IMR-90 (cell line): ENCODE results near the gene ABHD17A. TPM values are rescaled to one million over a fixed set of nuclear protein-coding genes. Genes with fewer than 3 reads are reported as not detected.

Experiments used
- ATAC-seq: fragments of 200-7000 bp; cut with Tn5 transposase; 2 replicates; pipeline ENCODE4 v1.9.1; 2020; ENCODE audit warnings: low read depth, mild to moderate bottlenecking, moderate library complexity
- BruUV-seq: library from RNA; stranded (reverse); fragments of 400-500 nt; replicated peaks from 2 replicates; lab custom pipeline; 2021; lab: Mats Ljungman, UMichigan
- CTCF ChIA-PET: fragments of 300-600 bp; formaldehyde crosslinking; extraction: SDS; loops from one replicate; lab custom pipeline; 2021; ENCODE audit warnings: antibody characterized with exemption; lab: Yijun Ruan, JAX
- POLR2A ChIA-PET: fragments of 300-600 bp; sonication (Branson Sonifier 250); formaldehyde crosslinking; loops from one replicate; lab custom pipeline; 2022; ENCODE audit warnings: antibody characterized with exemption; ENCODE audit not compliant: unreplicated experiment; lab: Charles Lee
- DNase-seq: peaks from one replicate; pipeline ENCODE4 v3.0.0; 2013
- H2AFZ ChIP-seq: replicated peaks from 2 replicates; pipeline ENCODE3; 2013; ENCODE audit warnings: low read length, mild to moderate bottlenecking; ENCODE audit not compliant: poor library complexity
- H2AK5ac ChIP-seq: 2 replicates; pipeline ENCODE4 v1.6.1; 2013; ENCODE audit warnings: low read depth, low read length, inconsistent platforms
- H2AK9ac ChIP-seq: replicated peaks from 2 replicates; pipeline ENCODE3; 2013; ENCODE audit warnings: mild to moderate bottlenecking, low read depth, low read length, moderate library complexity; ENCODE audit not compliant: poor library complexity
- H2BK120ac ChIP-seq: 2 replicates; pipeline ENCODE4 v1.6.1; 2013; ENCODE audit warnings: low read depth, low read length, inconsistent platforms
- H2BK15ac ChIP-seq: 3 replicates; pipeline ENCODE4 v1.6.1; 2013; ENCODE audit warnings: low read depth, low read length, inconsistent platforms
- H2BK20ac ChIP-seq: 2 replicates; pipeline ENCODE4 v1.6.1; 2013; ENCODE audit warnings: low read depth, mild to moderate bottlenecking, inconsistent platforms, low read length, moderate library complexity
- H2BK5ac ChIP-seq: 2 replicates; pipeline ENCODE4 v1.6.1; 2013; ENCODE audit warnings: mild to moderate bottlenecking, low read depth, low read length, inconsistent platforms; ENCODE audit not compliant: poor library complexity, severe bottlenecking
- H3K14ac ChIP-seq: replicated peaks from 2 replicates; pipeline ENCODE4 v1.6.1; 2013; ENCODE audit warnings: low read depth, low read length, inconsistent platforms
- H3K18ac ChIP-seq: 2 replicates; pipeline ENCODE4 v1.6.1; 2013; ENCODE audit warnings: low read depth, low read length, control low read depth
- H3K23ac ChIP-seq: 2 replicates; pipeline ENCODE4 v1.6.1; 2013; ENCODE audit warnings: low read depth, low read length, inconsistent platforms
- H3K27ac ChIP-seq: 2 replicates; pipeline ENCODE4 v1.5.1; 2013; ENCODE audit warnings: mild to moderate bottlenecking, control low read depth, low read length; ENCODE audit not compliant: insufficient read depth
- H3K27me3 ChIP-seq: 2 replicates; pipeline ENCODE4 v1.6.1; 2013; ENCODE audit warnings: low read length; ENCODE audit not compliant: control insufficient read depth, insufficient read depth
- H3K36me3 ChIP-seq: 2 replicates; pipeline ENCODE4 v1.6.1; 2013; ENCODE audit warnings: low read length, mixed read lengths; ENCODE audit not compliant: control insufficient read depth, insufficient read depth
- H3K4ac ChIP-seq: 2 replicates; pipeline ENCODE4 v1.6.1; 2013; ENCODE audit warnings: low read depth, low read length, inconsistent platforms
- H3K4me1 ChIP-seq: 2 replicates; pipeline ENCODE4 v1.6.1; 2013; ENCODE audit warnings: low read length, mixed read lengths; ENCODE audit not compliant: control insufficient read depth, insufficient read depth
- H3K4me2 ChIP-seq: 2 replicates; pipeline ENCODE4 v1.6.1; 2013; ENCODE audit warnings: low read depth, mild to moderate bottlenecking, control low read depth, low read length, moderate library complexity
- H3K4me3 ChIP-seq: 2 replicates; pipeline ENCODE4 v1.5.1; 2013; ENCODE audit warnings: low read depth, mild to moderate bottlenecking, control low read depth, low read length, moderate library complexity; ENCODE audit not compliant: insufficient read depth
- H3K56ac ChIP-seq: 2 replicates; pipeline ENCODE4 v1.6.1; 2013; ENCODE audit warnings: low read length, inconsistent platforms; ENCODE audit not compliant: insufficient read depth; ENCODE audit errors: extremely low read depth
- H3K79me1 ChIP-seq, 2 experiments: 2 replicates each; pipeline ENCODE4 v1.6.1; 2013; ENCODE audit warnings: low read length in 2 of 2, inconsistent platforms in 1 of 2, low read depth in 1 of 2
- H3K9ac ChIP-seq: 2 replicates; pipeline ENCODE4 v1.6.1; 2013; ENCODE audit warnings: low read depth, low read length, control low read depth
- H3K9me1 ChIP-seq: 2 replicates; pipeline ENCODE4 v1.6.1; 2013; ENCODE audit warnings: low read length, inconsistent platforms; ENCODE audit not compliant: insufficient read depth
- H3K9me3 ChIP-seq: 2 replicates; pipeline ENCODE4 v1.6.1; 2013; ENCODE audit warnings: low read length; ENCODE audit not compliant: control insufficient read depth, insufficient read depth
- H4K20me1 ChIP-seq: 2 replicates; pipeline ENCODE4 v1.6.1; 2013; ENCODE audit warnings: low read length, inconsistent platforms; ENCODE audit not compliant: insufficient read depth
- H4K5ac ChIP-seq: 2 replicates; pipeline ENCODE4 v1.6.1; 2013; ENCODE audit warnings: mild to moderate bottlenecking, low read depth, low read length, control low read depth
- H4K8ac ChIP-seq, 2 experiments: 2 replicates each; pipeline ENCODE4 v1.6.1; 2013; ENCODE audit warnings: low read depth in 2 of 2, low read length in 2 of 2, control low read depth in 1 of 2, inconsistent platforms in 1 of 2
- H4K91ac ChIP-seq: 2 replicates; pipeline ENCODE4 v1.6.1; 2013; ENCODE audit warnings: low read depth, low read length, inconsistent platforms; ENCODE audit not compliant: insufficient read depth
- BHLHE40 ChIP-seq: fragments of 150-350 bp; IDR thresholded peaks from 2 replicates; pipeline ENCODE4 v1.6.1; 2016; ENCODE audit warnings: mild to moderate bottlenecking, low read depth, low read length
- CEBPB ChIP-seq: IDR thresholded peaks from 2 replicates; pipeline ENCODE4 v1.6.1; 2012; ENCODE audit warnings: low read depth, low read length, improper control_type of control experiment
- CHD1 ChIP-seq: IDR thresholded peaks from 2 replicates; pipeline ENCODE4 v1.6.1; 2012; ENCODE audit warnings: low read depth, low read length, improper control_type of control experiment
- ELK1 ChIP-seq: fragments of 150-350 bp; IDR thresholded peaks from 2 replicates; pipeline ENCODE4 v1.6.1; 2016; ENCODE audit warnings: low read depth, mild to moderate bottlenecking, low read length, moderate library complexity, borderline replicate concordance
- FOS ChIP-seq: fragments of 150-350 bp; IDR thresholded peaks from 2 replicates; pipeline ENCODE4 v1.6.1; 2016; ENCODE audit warnings: low read depth, low read length
- MAFK ChIP-seq: IDR thresholded peaks from 2 replicates; pipeline ENCODE4 v1.6.1; 2012; ENCODE audit warnings: low read depth, low read length, improper control_type of control experiment
- MAZ ChIP-seq: IDR thresholded peaks from 2 replicates; pipeline ENCODE4 v1.6.1; 2012; ENCODE audit warnings: low read depth, mild to moderate bottlenecking, low read length, improper control_type of control experiment, moderate library complexity, borderline replicate concordance
- MXI1 ChIP-seq: IDR thresholded peaks from 2 replicates; pipeline ENCODE4 v1.6.1; 2012; ENCODE audit warnings: low read depth, mild to moderate bottlenecking, low read length, moderate library complexity, borderline replicate concordance
- NFE2L2 ChIP-seq: fragments of 150-350 bp; IDR thresholded peaks from 2 replicates; pipeline ENCODE4 v1.6.1; 2016; ENCODE audit warnings: low read depth, mild to moderate bottlenecking, low read length
- POLR2A ChIP-seq: IDR thresholded peaks from 2 replicates; pipeline ENCODE4 v1.6.1; 2012; ENCODE audit warnings: mild to moderate bottlenecking, low read depth, low read length
- RAD21 ChIP-seq: IDR thresholded peaks from 2 replicates; pipeline ENCODE4 v1.6.1; 2012; ENCODE audit warnings: low read length, improper control_type of control experiment
- RCOR1 ChIP-seq: IDR thresholded peaks from 2 replicates; pipeline ENCODE4 v1.6.1; 2012; ENCODE audit warnings: mild to moderate bottlenecking, low read length, improper control_type of control experiment; ENCODE audit not compliant: insufficient replicate concordance
- RFX5 ChIP-seq: IDR thresholded peaks from 2 replicates; pipeline ENCODE4 v1.8.0; 2012; ENCODE audit warnings: low read depth, mild to moderate bottlenecking, low read length, moderate library complexity
- SMC3 ChIP-seq: fragments of 150-350 bp; IDR thresholded peaks from 2 replicates; pipeline ENCODE4 v1.6.1; 2016; ENCODE audit warnings: low read depth, mild to moderate bottlenecking, antibody characterized with exemption, low read length, moderate library complexity
- WGBS, 2 experiments: methylation state at CpG; one replicate each; pipeline versions ENCODE4 v1.1.5 to v1.1.7; 2013; ENCODE audit warnings: missing lambda C conversion rate in 2 of 2; ENCODE audit not compliant: insufficient read length in 1 of 2; ENCODE audit errors: extremely low coverage in 2 of 2; 5-methylcytosine and 5-hydroxymethylcytosine counted together
- dilution Hi-C: fragments of 300-500 bp; cut with HindIII; formaldehyde crosslinking; loops from one replicate; pipeline ENCODE4 v1.14.3; 2018; ENCODE audit warnings: low sequenced_read_pairs; ENCODE audit not compliant: unreplicated experiment
- in situ Hi-C: fragments of 300-500 bp; cut with MboI; formaldehyde crosslinking; loops from 3 replicates; pipeline ENCODE4 v1.14.3; 2019; ENCODE audit warnings: low sequenced_read_pairs, inconsistent platforms, mixed read lengths
- intact Hi-C: fragments of 100-400 bp; cut with micrococcal nuclease; formaldehyde crosslinking; loops from 2 replicates; pipeline ENCODE4 v1.10.0; 2022
- polyA plus RNA-seq, 3 experiments: library from polyadenylated mRNA; depleted of rRNA; stranded (reverse); fragments of >200 nt; gene quantifications; 2 replicates each; pipeline ENCODE4 v1.2.3, GENCODE V29; 2012; ENCODE audit warnings: low replicate concordance in 1 of 3
- total RNA-seq: library from RNA; depleted of rRNA; stranded (reverse); fragments of >200 nt; gene quantifications from 2 replicates; pipeline ENCODE4 v1.2.3, GENCODE V29; 2012
- TF ChIP-seq, protein P1 (sequence below): conservative IDR thresholded peaks from 2 replicates; pipeline ENCODE4 v1.5.1; 2012; ENCODE audit warnings: mild to moderate bottlenecking, low read depth, low read length, improper control_type of control experiment
- TF ChIP-seq, protein P2 (sequence below): fragments of 150-350 bp; IDR thresholded peaks from 2 replicates; pipeline ENCODE4 v1.6.1; 2017; ENCODE audit warnings: mild to moderate bottlenecking, antibody characterized with exemption, low read length, low read depth

Gene ABHD17A
- total and polyA plus RNA-seq, 2 of the 4 experiments (the other 2 are of a cell fraction), result 37.8 to 76.2 TPM

DNA sequence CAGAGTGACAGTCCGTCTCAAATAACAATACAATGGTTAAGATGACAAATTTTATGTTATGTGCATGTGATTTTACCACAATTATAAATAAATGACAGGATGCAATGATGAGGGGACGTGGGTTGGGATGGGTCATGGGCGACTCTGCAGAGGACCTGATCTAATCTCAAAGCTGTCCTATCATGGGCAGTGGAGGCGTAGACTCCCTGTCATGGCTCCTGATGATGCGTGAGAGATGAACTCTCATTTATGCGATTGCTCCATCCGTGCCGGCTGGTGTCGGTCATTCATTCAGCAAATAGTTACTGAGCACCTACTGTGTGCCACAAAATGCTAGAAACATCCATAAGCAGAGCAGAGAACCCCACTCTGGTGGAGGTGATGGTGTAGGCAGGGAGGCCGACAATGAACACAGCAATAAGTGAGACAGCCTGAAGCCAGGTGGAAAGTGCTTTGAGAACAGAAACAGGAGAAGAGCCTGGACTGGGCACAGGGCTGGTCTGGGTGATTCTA lies 35.4 kb downstream of the ABHD17A start:
- H3K9me1 ChIP-seq, result no peaks in the 10 kb centered on the region
- ATAC-seq (no peak), DNase-seq (no peak)
- peaks cover 19% of the 10 kb centered on the region for H3K4me1 ChIP-seq
- intact Hi-C loops, result no loop called here
- in situ Hi-C loops, result no loop called here
- no peak overlapping the region for H3K14ac ChIP-seq
- H4K5ac ChIP-seq, result no peak overlapping the region
- H2BK120ac ChIP-seq, result no peak overlapping the region
- dilution Hi-C loops, result no loop called here
- H3K23ac ChIP-seq, result no peak overlapping the region
- peaks cover 56% of the 10 kb centered on the region for H4K20me1 ChIP-seq
- H2BK5ac ChIP-seq, result no peak overlapping the region
- POLR2A ChIA-PET, result no interaction called here
- H3K56ac ChIP-seq, result no peak overlapping the region
- no peak overlapping the region for H2BK15ac ChIP-seq
- H3K36me3 ChIP-seq, result no peaks in the 10 kb centered on the region
- TF ChIP-seq FOS (no peak), CHD1 (no peak), SMC3 (no peak), POLR2A (no peak), MAZ (no peak), BHLHE40 (no peak), RCOR1 (no peak), ELK1 (no peak), RFX5 (no peak), MAFK (no peak), MXI1 (no peak), CEBPB (no peak), NFE2L2 (no peak), RAD21 (no peak)
- TF ChIP-seq, protein P1, sequence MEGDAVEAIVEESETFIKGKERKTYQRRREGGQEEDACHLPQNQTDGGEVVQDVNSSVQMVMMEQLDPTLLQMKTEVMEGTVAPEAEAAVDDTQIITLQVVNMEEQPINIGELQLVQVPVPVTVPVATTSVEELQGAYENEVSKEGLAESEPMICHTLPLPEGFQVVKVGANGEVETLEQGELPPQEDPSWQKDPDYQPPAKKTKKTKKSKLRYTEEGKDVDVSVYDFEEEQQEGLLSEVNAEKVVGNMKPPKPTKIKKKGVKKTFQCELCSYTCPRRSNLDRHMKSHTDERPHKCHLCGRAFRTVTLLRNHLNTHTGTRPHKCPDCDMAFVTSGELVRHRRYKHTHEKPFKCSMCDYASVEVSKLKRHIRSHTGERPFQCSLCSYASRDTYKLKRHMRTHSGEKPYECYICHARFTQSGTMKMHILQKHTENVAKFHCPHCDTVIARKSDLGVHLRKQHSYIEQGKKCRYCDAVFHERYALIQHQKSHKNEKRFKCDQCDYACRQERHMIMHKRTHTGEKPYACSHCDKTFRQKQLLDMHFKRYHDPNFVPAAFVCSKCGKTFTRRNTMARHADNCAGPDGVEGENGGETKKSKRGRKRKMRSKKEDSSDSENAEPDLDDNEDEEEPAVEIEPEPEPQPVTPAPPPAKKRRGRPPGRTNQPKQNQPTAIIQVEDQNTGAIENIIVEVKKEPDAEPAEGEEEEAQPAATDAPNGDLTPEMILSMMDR, result no peak
- TF ChIP-seq, protein P2, sequence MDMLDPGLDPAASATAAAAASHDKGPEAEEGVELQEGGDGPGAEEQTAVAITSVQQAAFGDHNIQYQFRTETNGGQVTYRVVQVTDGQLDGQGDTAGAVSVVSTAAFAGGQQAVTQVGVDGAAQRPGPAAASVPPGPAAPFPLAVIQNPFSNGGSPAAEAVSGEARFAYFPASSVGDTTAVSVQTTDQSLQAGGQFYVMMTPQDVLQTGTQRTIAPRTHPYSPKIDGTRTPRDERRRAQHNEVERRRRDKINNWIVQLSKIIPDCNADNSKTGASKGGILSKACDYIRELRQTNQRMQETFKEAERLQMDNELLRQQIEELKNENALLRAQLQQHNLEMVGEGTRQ, result no peak
- H4K91ac ChIP-seq, result no peak overlapping the region
- no peaks in the 10 kb centered on the region for H3K9me3 ChIP-seq
- CTCF ChIA-PET, result interaction anchor here (1.2 kb wide), 1 partner anchor 13 kb away, joined by 3 read pairs; no protein-coding TSS in a partner anchor
- H3K9ac ChIP-seq, result no peak overlapping the region
- H3K4ac ChIP-seq, result no peak overlapping the region
- H2AK9ac ChIP-seq, result no peak overlapping the region
- no peak overlapping the region for H3K18ac ChIP-seq
- WGBS, 2 experiments, result 58% methylated on average over 3 of the region's 10 CpGs; no CpG with 5 or more reads in 1 of the 2 experiments
- no peak overlapping the region for H2AK5ac ChIP-seq
- no peak overlapping the region for H2AFZ ChIP-seq
- H3K79me1 ChIP-seq, result peaks cover 8 to 78% of the 10 kb centered on the region in 2 experiments
- no peak overlapping the region for H3K27ac ChIP-seq
- no peak overlapping the region for H2BK20ac ChIP-seq
- no peak overlapping the region for H4K8ac ChIP-seq
- no TSS peak for BruUV-seq
- H3K27me3 ChIP-seq, result no peaks in the 10 kb centered on the region
- H3K4me2 ChIP-seq, result no peak overlapping the region
- no peak overlapping the region for H3K4me3 ChIP-seq
